ENCODE results near the gene WSB1.

The WSB1 gene

GRCh38 chr17:27339836-27340550, 46.1 kb downstream of the WSB1 start:
- no peak for DNase-seq

DNA sequence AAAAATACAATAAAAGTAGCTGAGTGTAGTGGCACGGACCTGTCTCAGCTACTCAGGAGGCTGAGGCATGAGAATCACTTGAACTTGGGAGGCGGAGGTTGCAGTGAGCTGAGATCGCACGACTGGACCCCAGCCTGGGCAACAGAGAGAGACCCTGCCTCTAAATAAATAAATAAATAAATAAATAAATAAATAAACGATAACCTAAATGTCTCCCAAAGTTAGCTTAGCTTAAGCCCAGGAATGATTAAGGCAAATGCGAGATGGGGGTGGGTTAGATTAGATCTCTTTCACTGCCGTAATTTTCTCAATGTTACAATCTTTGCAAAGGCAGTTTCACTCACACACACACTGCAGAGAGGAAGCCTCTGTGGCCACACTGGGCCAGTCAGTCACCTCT, 46.7 kb downstream of the WSB1 start:
- DNase-seq = no peak

DNA sequence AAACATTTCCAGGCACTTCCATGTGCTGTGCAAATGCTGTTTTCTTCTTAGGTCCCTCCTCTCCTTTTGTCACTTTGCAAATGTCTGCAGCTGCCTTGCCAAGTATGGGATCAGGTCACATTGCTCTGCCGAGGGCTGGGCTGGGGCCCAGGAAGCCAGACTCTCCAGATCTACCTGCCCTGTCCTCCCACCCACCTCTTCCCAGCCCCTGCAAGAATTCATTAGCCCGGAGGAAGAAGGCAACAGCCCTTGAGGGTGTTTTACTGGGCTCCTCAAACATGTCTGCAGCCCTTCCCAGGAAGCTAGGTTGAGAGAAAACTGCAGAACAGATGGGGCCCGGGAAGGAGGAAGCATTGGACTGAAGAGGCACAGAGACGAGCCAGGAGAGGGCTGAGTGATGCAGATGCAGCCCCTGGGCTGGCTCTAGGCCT, 47.1 kb downstream of the WSB1 start:
- DNase-seq = no peak

GRCh38 chr17:27342059-27342458, 48.1 kb downstream of the WSB1 start:
- no peak for DNase-seq

- no peak for DNase-seq
These were observed 49.4 kb downstream of the WSB1 start for GRCh38 chr17:27343294-27343693.

DNA sequence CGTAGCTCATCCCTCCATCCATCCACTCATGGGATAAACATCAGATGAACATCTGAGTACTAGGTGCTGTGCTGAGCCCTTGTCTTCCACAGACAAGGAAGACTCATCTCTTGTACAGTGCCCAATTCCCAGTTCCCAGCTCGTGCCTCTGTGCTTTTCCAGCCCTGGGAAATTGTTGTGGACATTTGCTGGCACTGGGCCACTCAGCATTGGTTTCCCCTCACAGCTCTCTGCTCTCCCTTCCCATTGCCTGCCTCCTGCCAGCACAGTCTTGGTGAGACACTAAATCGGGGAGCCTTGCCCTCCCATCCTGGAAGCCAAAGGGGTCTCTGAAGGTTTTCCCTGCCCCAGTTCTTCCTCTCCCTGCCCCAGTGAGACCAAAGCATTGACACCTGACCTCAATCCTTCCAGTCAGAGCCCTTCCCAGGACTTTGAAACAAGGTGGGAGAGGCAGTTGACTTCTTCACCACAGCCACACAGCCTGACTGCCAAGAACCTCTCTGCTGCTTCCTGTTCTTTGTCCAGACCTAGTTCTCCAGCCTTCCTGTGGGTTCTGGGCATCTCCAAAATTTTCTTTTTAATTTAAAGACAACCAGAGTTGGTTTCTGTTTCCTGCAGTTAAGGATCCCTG, 50.2 kb downstream of the WSB1 start:
- no peak for DNase-seq

- DNase-seq = peak; percentile 91
These were observed 51.4 kb downstream of the WSB1 start for GRCh38 chr17:27345141-27345904.

- no peak for DNase-seq
These were observed 52.5 kb downstream of the WSB1 start for GRCh38 chr17:27346228-27346899.

DNA sequence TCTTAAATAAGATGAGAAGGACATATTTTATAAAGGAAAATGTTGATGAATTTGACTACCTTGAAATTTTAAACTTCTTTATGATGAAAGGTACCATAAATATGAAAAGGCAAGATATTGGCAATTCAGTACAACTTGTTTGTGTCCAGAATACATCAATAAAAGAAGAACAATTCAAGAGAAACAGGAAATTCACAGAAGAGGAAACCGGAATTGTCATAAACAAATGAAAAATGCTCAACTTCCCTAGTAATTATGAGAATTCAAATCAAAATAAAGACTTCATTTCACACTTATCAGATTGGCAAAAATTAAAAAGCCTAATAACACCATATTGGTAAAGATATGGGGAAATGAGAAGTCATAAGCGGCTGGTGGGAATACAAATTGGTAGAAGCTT, 54.3 kb downstream of the WSB1 start:
- DNase-seq = no peak

- no peak for DNase-seq
These were observed 55.7 kb downstream of the WSB1 start for GRCh38 chr17:27349540-27350021.

GRCh38 chr17:27351759-27352158, 57.8 kb downstream of the WSB1 start:
- no peak for DNase-seq

GRCh38 chr17:27352448-27353032, 58.6 kb downstream of the WSB1 start:
- DNase-seq = no peak

DNA sequence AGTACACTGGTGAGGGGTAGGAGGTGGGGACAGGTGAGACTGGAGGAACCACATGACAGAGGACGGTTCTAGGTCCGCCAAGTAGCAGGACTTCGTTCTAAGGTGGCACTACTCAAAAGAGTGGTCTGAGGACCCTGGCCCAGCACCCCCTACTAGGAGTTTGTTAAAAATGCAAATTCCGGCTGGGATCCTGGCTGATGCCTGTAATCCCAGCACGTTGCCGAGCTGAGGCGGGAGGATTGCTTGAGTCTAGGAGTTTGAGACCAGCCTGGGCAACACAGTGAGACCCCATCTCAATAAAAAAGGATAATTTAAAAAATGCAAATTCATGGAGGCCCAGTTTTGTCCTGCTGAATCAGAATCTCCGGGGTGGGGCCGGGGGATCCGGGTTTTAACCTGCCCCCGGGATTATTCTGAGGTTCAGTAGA, 59.1 kb downstream of the WSB1 start:
- DNase-seq = no peak

GRCh38 chr17:27353461-27354050, 59.6 kb downstream of the WSB1 start:
- DNase-seq = peak; percentile 76

DNA sequence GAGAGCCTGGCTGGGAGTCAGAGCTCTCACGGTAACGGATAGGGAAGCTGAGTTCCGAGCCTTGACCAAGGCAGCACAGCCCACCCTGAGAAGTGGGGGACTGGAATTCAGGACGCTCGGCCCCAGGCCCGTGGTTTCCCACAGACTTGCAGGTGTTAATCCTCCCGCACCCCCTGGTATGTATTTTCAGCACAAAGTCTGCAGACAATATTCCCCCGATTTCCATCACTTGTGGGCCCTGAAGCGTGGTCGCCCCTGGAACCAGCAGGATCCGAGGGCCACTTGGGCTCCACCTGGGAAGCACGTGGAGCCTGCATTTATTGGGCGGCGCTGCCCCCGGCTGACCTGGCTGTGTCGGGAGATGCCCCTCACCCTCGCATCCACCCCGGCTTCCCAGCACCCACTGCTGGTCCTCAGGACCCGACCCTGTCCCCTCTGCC, 60.2 kb downstream of the WSB1 start:
- no peak for DNase-seq

GRCh38 chr17:27354491-27355081, 60.7 kb downstream of the WSB1 start:
- no peak for DNase-seq

- DNase-seq = no peak
These were observed 61.5 kb downstream of the WSB1 start for GRCh38 chr17:27355419-27355818.

GRCh38 chr17:27356091-27356705, 62.3 kb downstream of the WSB1 start:
- no peak for DNase-seq

GRCh38 chr17:27357236-27357635, 63.3 kb downstream of the WSB1 start:
- DNase-seq = no peak

DNA sequence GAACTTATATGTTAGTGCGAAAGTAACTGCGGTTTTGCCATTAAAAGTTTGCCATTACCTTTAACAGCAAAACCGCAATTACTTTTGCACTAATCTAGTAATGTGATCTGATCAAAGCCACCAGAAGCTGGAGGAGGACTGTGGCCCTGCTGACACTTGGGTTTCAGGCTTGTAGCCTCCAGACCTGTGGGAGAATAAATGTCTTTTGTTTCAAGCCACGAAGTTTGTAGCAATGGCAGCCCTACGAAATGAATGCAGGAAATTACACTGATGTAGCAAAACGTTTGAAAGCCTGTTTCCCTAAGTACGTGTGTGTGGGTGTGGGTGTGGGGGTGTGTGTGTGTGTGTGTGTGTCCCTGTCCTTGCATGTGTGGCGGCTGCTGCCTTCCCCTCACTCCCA, 66.6 kb downstream of the WSB1 start:
- no peak for DNase-seq

GRCh38 chr17:27361695-27362094, 67.8 kb downstream of the WSB1 start:
- DNase-seq = no peak

Data from NCI-H1105 treated with DMSO at 0.1 percent for 48 hours (cell line).